WTC11 (cell line): ENCODE data around the gene ZMYND8.
"Not testable (repeated sequence)": the region's sequence is repeated elsewhere in the genome, so short reads cannot be mapped to it uniquely, and the experiment has no call there.

Source experiments
- RORB ChIP-seq: fragments of 250-450 bp; sonication (Bioruptor Pico); IDR thresholded peaks from 2 replicates; pipeline ENCODE4 v1.9.0; 2021; ENCODE audit warnings: mild to moderate bottlenecking
- USF2 ChIP-seq: sonication (generic); formaldehyde crosslinking; IDR thresholded peaks from 2 replicates; pipeline ENCODE4 v1.8.1; 2023; ENCODE audit warnings: mild to moderate bottlenecking, missing genetic modification reagents, moderate library complexity
- TF ChIP-seq, protein P1 (sequence below): fragments of 200-600 bp; IDR thresholded peaks from 2 replicates; pipeline ENCODE4 v1.8.0; 2022; ENCODE audit warnings: antibody characterized with exemption
- TF ChIP-seq, protein P2 (sequence below): sonication (generic); formaldehyde crosslinking; IDR thresholded peaks from 2 replicates; pipeline ENCODE4 v1.8.0; 2022; ENCODE audit warnings: mild to moderate bottlenecking, missing genetic modification reagents

- not testable (repeated sequence) for TF ChIP-seq RORB, USF2 (CRISPR knock-in tag)
- TF ChIP-seq, protein P1, sequence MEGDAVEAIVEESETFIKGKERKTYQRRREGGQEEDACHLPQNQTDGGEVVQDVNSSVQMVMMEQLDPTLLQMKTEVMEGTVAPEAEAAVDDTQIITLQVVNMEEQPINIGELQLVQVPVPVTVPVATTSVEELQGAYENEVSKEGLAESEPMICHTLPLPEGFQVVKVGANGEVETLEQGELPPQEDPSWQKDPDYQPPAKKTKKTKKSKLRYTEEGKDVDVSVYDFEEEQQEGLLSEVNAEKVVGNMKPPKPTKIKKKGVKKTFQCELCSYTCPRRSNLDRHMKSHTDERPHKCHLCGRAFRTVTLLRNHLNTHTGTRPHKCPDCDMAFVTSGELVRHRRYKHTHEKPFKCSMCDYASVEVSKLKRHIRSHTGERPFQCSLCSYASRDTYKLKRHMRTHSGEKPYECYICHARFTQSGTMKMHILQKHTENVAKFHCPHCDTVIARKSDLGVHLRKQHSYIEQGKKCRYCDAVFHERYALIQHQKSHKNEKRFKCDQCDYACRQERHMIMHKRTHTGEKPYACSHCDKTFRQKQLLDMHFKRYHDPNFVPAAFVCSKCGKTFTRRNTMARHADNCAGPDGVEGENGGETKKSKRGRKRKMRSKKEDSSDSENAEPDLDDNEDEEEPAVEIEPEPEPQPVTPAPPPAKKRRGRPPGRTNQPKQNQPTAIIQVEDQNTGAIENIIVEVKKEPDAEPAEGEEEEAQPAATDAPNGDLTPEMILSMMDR, result not testable (repeated sequence)
- TF ChIP-seq, protein P2, sequence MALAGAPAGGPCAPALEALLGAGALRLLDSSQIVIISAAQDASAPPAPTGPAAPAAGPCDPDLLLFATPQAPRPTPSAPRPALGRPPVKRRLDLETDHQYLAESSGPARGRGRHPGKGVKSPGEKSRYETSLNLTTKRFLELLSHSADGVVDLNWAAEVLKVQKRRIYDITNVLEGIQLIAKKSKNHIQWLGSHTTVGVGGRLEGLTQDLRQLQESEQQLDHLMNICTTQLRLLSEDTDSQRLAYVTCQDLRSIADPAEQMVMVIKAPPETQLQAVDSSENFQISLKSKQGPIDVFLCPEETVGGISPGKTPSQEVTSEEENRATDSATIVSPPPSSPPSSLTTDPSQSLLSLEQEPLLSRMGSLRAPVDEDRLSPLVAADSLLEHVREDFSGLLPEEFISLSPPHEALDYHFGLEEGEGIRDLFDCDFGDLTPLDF, result not testable (repeated sequence)
Measured at GRCh38 chr20:47307569-47307968, 48.9 kb downstream of the ZMYND8 start.
